Astrocyte (in vitro differentiated cells and primary cell): ENCODE data around the gene SHB. TPM values are rescaled to one million over a fixed set of nuclear protein-coding genes. Genes with fewer than 3 reads are reported as not detected.
A peak's percentile ranks its signal among the peaks of the same experiment; 100 is the strongest.

Experiments used
- DNase-seq: peaks from one replicate; pipeline ENCODE4 v3.0.0-alpha.2; 2010; ENCODE audit warnings: low read depth
- FAIRE-seq: peaks from 2 replicates; lab custom pipeline; 2011; peaks lifted over from hg19 to GRCh38; lab: Jason Lieb, UNC
- H2AFZ ChIP-seq: 2 replicates; pipeline ENCODE4 v1.6.0; 2012; ENCODE audit warnings: low read depth, low read length, inconsistent platforms
- H3K27ac ChIP-seq: 2 replicates; pipeline ENCODE4 v1.5.1; 2011; ENCODE audit warnings: low read depth, low read length, inconsistent platforms
- H3K27me3 ChIP-seq: 2 replicates; pipeline ENCODE4 v1.6.0; 2011; ENCODE audit warnings: low read length, inconsistent platforms; ENCODE audit not compliant: insufficient read depth
- H3K36me3 ChIP-seq: 2 replicates; pipeline ENCODE4 v1.5.1; 2011; ENCODE audit warnings: low read length, inconsistent platforms; ENCODE audit not compliant: insufficient read depth
- H3K4me1 ChIP-seq: 2 replicates; pipeline ENCODE4 v1.5.1; 2011; ENCODE audit warnings: low read length, inconsistent platforms; ENCODE audit not compliant: insufficient read depth
- H3K4me2 ChIP-seq: 2 replicates; pipeline ENCODE4 v1.6.0; 2012; ENCODE audit warnings: low read length, inconsistent platforms
- H3K4me3 ChIP-seq: 2 replicates; pipeline ENCODE4 v1.5.1; 2011; ENCODE audit warnings: low read depth, mild to moderate bottlenecking, low read length, inconsistent platforms; ENCODE audit not compliant: insufficient read depth
- H3K79me2 ChIP-seq: 2 replicates; pipeline ENCODE4 v1.6.0; 2012; ENCODE audit warnings: mild to moderate bottlenecking, low read length, inconsistent platforms; ENCODE audit not compliant: insufficient read depth
- H3K9ac ChIP-seq: 2 replicates; pipeline ENCODE4 v1.6.0; 2012; ENCODE audit warnings: mild to moderate bottlenecking, low read length, inconsistent platforms
- H3K9me3 ChIP-seq: 2 replicates; pipeline ENCODE4 v1.5.1; 2012; ENCODE audit warnings: low read depth, mild to moderate bottlenecking, low read length, inconsistent platforms; ENCODE audit not compliant: insufficient read depth
- H4K20me1 ChIP-seq: 2 replicates; pipeline ENCODE4 v1.6.0; 2012; ENCODE audit warnings: low read length, inconsistent platforms; ENCODE audit not compliant: insufficient read depth
- H3K27ac Mint-ChIP-seq: one replicate; pipeline ENCODE4 v1.8.0; 2021; ENCODE audit warnings: mild to moderate bottlenecking, mixed read lengths; ENCODE audit not compliant: unreplicated experiment
- H3K27me3 Mint-ChIP-seq: one replicate; pipeline ENCODE4 v1.8.0; 2021; ENCODE audit warnings: low read depth, mixed read lengths; ENCODE audit not compliant: unreplicated experiment
- H3K36me3 Mint-ChIP-seq: one replicate; pipeline ENCODE4 v1.8.0; 2021; ENCODE audit warnings: low read depth, mixed read lengths; ENCODE audit not compliant: unreplicated experiment
- H3K4me1 Mint-ChIP-seq: one replicate; pipeline ENCODE4 v1.8.0; 2021; ENCODE audit warnings: low read depth, mixed read lengths; ENCODE audit not compliant: unreplicated experiment
- H3K4me3 Mint-ChIP-seq: one replicate; pipeline ENCODE4 v1.8.0; 2021; ENCODE audit warnings: mild to moderate bottlenecking, moderate library complexity, mixed read lengths; ENCODE audit not compliant: unreplicated experiment
- H3K9me3 Mint-ChIP-seq: one replicate; pipeline ENCODE4 v1.8.0; 2021; ENCODE audit warnings: mild to moderate bottlenecking, mixed read lengths; ENCODE audit not compliant: unreplicated experiment
- EZH2 ChIP-seq: IDR thresholded peaks from 2 replicates; pipeline ENCODE4 v1.6.1; 2012; ENCODE audit warnings: mild to moderate bottlenecking, low read length, inconsistent platforms; ENCODE audit not compliant: insufficient read depth
- total RNA-seq: library from RNA; stranded (reverse); gene quantifications from 2 replicates; pipeline ENCODE4 v1.2.1, GENCODE V29; 2021
- TF ChIP-seq, protein P1 (sequence below): IDR thresholded peaks from 2 replicates; pipeline ENCODE4 v1.5.1; 2011; ENCODE audit warnings: low read depth, mild to moderate bottlenecking, inconsistent platforms, low read length, moderate library complexity; ENCODE audit not compliant: insufficient read depth

The SHB gene
- total RNA-seq, 1 donor from 2014 or later: 53.4 TPM

DNA sequence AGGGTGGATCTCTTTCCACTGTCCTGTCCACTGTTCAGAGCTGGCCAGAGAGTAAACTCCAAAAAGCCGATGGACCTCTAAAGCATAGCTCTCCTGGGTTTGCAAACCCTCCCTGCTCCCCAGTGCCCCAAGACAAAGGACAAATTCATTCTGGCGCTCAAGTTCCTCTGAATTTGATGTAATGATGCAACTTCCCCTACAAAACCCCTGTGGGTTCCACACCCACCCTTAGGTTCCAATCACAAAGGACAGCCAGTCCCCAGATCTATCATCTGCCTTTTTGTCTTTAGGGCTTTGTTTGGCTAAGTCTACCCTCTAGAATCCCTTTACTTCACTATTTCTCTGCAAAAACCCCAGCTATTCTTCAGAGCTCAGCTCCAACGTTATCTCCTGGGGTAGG lies 107.7 kb downstream of the SHB start:
- H3K9ac ChIP-seq: no peak overlapping the region
- FAIRE-seq (no peak), DNase-seq (no peak)
- H3K4me3 Mint-ChIP-seq: no peak overlapping the region
- no peaks in the 10 kb centered on the region for H3K27me3 ChIP-seq
- peaks cover 3% of the 10 kb centered on the region for H4K20me1 ChIP-seq
- peaks cover 66% of the 10 kb centered on the region for H3K79me2 ChIP-seq
- H3K9me3 Mint-ChIP-seq: no peaks in the 10 kb centered on the region
- H2AFZ ChIP-seq: no peak overlapping the region
- peaks cover 38% of the 10 kb centered on the region for H3K36me3 Mint-ChIP-seq
- peaks cover 32% of the 10 kb centered on the region for H3K4me1 Mint-ChIP-seq
- H3K36me3 ChIP-seq: no peaks in the 10 kb centered on the region
- no peaks in the 10 kb centered on the region for H3K27me3 Mint-ChIP-seq
- peak overlapping the region; percentile 18 for H3K27ac Mint-ChIP-seq
- TF ChIP-seq EZH2: no peak
- TF ChIP-seq, protein P1, sequence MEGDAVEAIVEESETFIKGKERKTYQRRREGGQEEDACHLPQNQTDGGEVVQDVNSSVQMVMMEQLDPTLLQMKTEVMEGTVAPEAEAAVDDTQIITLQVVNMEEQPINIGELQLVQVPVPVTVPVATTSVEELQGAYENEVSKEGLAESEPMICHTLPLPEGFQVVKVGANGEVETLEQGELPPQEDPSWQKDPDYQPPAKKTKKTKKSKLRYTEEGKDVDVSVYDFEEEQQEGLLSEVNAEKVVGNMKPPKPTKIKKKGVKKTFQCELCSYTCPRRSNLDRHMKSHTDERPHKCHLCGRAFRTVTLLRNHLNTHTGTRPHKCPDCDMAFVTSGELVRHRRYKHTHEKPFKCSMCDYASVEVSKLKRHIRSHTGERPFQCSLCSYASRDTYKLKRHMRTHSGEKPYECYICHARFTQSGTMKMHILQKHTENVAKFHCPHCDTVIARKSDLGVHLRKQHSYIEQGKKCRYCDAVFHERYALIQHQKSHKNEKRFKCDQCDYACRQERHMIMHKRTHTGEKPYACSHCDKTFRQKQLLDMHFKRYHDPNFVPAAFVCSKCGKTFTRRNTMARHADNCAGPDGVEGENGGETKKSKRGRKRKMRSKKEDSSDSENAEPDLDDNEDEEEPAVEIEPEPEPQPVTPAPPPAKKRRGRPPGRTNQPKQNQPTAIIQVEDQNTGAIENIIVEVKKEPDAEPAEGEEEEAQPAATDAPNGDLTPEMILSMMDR: no peak
- H3K4me2 ChIP-seq: no peak overlapping the region
- H3K4me3 ChIP-seq: no peak overlapping the region
- peaks cover 28% of the 10 kb centered on the region for H3K4me1 ChIP-seq
- H3K9me3 ChIP-seq: no peaks in the 10 kb centered on the region
- no peak overlapping the region for H3K27ac ChIP-seq

DNA sequence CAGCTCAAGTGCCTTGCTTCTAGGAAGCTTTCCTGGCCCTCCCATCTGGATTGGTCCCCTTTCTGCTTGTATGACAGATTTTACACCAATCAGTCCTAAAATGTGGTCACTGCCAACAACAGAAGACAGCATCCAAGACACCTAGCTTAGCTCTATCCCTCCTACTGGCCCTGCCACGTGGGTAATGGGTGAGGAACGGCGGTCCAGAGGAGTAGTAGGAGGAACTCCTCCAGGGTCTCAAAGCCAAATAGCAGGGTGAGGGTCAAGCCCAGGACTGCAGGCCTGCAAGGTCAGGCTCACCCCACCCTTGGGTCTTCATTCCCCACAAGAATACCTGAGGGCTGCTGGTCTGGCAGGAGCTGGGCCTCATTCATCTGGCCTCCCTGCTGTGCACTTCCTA lies 108.4 kb downstream of the SHB start:
- DNase-seq (no peak), FAIRE-seq (no peak)
- Mint-ChIP-seq H3K4me3 (no peak overlapping the region), H3K36me3 (peaks cover 39% of the 10 kb centered on the region), H3K27me3 (no peaks in the 10 kb centered on the region), H3K4me1 (peaks cover 25% of the 10 kb centered on the region), H3K27ac (no peak overlapping the region), H3K9me3 (no peaks in the 10 kb centered on the region)
- Histone ChIP-seq H3K9ac (no peak overlapping the region), H3K4me2 (no peak overlapping the region), H3K27ac (no peak overlapping the region), H3K4me1 (peaks cover 26% of the 10 kb centered on the region), H3K36me3 (no peaks in the 10 kb centered on the region), H2AFZ (no peak overlapping the region), H3K79me2 (peaks cover 70% of the 10 kb centered on the region), H3K27me3 (no peaks in the 10 kb centered on the region), H3K4me3 (no peak overlapping the region), H4K20me1 (peaks cover 3% of the 10 kb centered on the region), H3K9me3 (no peaks in the 10 kb centered on the region)
- TF ChIP-seq, protein P1: no peak
- no peak for TF ChIP-seq EZH2

DNA sequence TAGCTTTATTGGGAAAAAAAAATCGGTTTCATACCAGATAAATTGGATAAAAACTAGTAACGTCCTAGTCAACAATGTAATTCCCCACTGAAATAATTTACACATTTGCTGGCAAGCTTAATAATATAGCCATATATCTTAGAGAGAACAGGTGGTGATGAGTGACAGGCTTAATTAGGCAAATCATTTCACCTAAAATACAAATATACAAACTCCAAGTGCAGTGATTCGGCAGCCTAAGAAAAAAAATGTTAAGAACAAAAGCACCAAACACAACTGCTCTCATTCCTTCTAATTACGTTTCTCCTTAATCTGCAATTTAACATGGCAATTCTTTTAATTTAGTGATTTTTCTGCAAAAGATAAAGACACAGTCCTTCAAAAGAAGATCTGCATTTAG lies 109.1 kb downstream of the SHB start:
- Mint-ChIP-seq H3K27me3 (no peaks in the 10 kb centered on the region), H3K36me3 (peaks cover 41% of the 10 kb centered on the region), H3K9me3 (no peaks in the 10 kb centered on the region), H3K4me1 (peaks cover 26% of the 10 kb centered on the region), H3K4me3 (no peak overlapping the region), H3K27ac (no peak overlapping the region)
- H3K36me3 ChIP-seq: no peaks in the 10 kb centered on the region
- H3K79me2 ChIP-seq: peaks cover 70% of the 10 kb centered on the region
- peaks cover 19% of the 10 kb centered on the region for H3K4me1 ChIP-seq
- peaks cover 3% of the 10 kb centered on the region for H4K20me1 ChIP-seq
- no peaks in the 10 kb centered on the region for H3K27me3 ChIP-seq
- H3K27ac ChIP-seq: no peak overlapping the region
- DNase-seq (no peak), FAIRE-seq (no peak)
- TF ChIP-seq EZH2: no peak
- TF ChIP-seq, protein P1: no peak
- no peak overlapping the region for H2AFZ ChIP-seq
- H3K4me2 ChIP-seq: no peak overlapping the region
- no peak overlapping the region for H3K4me3 ChIP-seq
- no peaks in the 10 kb centered on the region for H3K9me3 ChIP-seq
- no peak overlapping the region for H3K9ac ChIP-seq
